ENCODE measurements around the gene CTDSPL2.

CTDSPL2 gene

GRCh38 chr15:44426975-44427755 lies at the start of gene CTDSPL2:
Gene CTDSPL2, plus strand, starts transcription at chr15:44427629. Its CDS starts 31,386 bp downstream, at chr15:44459015.
- peak; percentile 98 to 99 for DNase-seq (ENCODE audit: low spot score in 2 of 2)
- Histone ChIP-seq H3K27me3 (ENCODE audit: low read depth) (no peaks in the 10 kb centered on the region), H3K4me3 (peak within 1 kb of the TSS; percentile 86), H3K36me3 (replicated peaks) (peaks cover 7% of the 10 kb centered on the region), H3K9me3 (no peaks in the 10 kb centered on the region), H3K4me1 (peaks cover 7% of the 10 kb centered on the region)
- in situ Hi-C loops (cut with MboI; ENCODE audit: low sequenced_read_pairs) = no loop called here

- Histone ChIP-seq H3K36me3 (replicated peaks) (peaks cover 5% of the 10 kb centered on the region; the same call in 1 of the 2 replicates), H3K9me3 (no peaks in the 10 kb centered on the region), H3K27me3 (ENCODE audit: low read depth) (no peaks in the 10 kb centered on the region), H3K4me1 (no peaks in the 10 kb centered on the region), H3K4me3 (no peak overlapping the region)
- in situ Hi-C loops (cut with MboI; ENCODE audit: low sequenced_read_pairs) = no loop called here
- DNase-seq (ENCODE audit: low spot score in 2 of 2) = no peak
Observed at GRCh38 chr15:44381236-44381635, 46.2 kb upstream of the CTDSPL2 start.

- in situ Hi-C loops (cut with MboI; ENCODE audit: low sequenced_read_pairs) = no loop called here
- no peaks in the 10 kb centered on the region for H3K27me3 ChIP-seq (ENCODE audit: low read depth)
- H3K36me3 ChIP-seq (replicated peaks) = 0 out of 2 replicates have a peak, but pooled peaks cover 2% of the 10 kb centered on the region
- no peak overlapping the region for H3K4me3 ChIP-seq
- no peak for DNase-seq (ENCODE audit: low spot score in 2 of 2)
- H3K9me3 ChIP-seq = no peaks in the 10 kb centered on the region
- no peaks in the 10 kb centered on the region for H3K4me1 ChIP-seq
Observed at GRCh38 chr15:44385344-44385942, 42.0 kb upstream of the CTDSPL2 start.

GRCh38 chr15:44394062-44394461 lies 33.4 kb upstream of the CTDSPL2 start:
- no peak for DNase-seq (ENCODE audit: low spot score in 2 of 2)
- Histone ChIP-seq H3K27me3 (ENCODE audit: low read depth) (no peaks in the 10 kb centered on the region), H3K9me3 (no peaks in the 10 kb centered on the region), H3K4me3 (no peak overlapping the region), H3K36me3 (replicated peaks) (no peaks in the 10 kb centered on the region), H3K4me1 (no peaks in the 10 kb centered on the region)
- in situ Hi-C loops (cut with MboI; ENCODE audit: low sequenced_read_pairs) = no loop called here

GRCh38 chr15:44394562-44394961 lies 32.9 kb upstream of the CTDSPL2 start:
- in situ Hi-C loops (cut with MboI; ENCODE audit: low sequenced_read_pairs) = no loop called here

GRCh38 chr15:44397869-44398268 lies 29.6 kb upstream of the CTDSPL2 start:
- DNase-seq (ENCODE audit: low spot score in 2 of 2) = no peak
- in situ Hi-C loops (cut with MboI; ENCODE audit: low sequenced_read_pairs) = no loop called here
- Histone ChIP-seq H3K27me3 (ENCODE audit: low read depth) (no peaks in the 10 kb centered on the region), H3K9me3 (no peaks in the 10 kb centered on the region), H3K36me3 (replicated peaks) (no peaks in the 10 kb centered on the region), H3K4me1 (no peaks in the 10 kb centered on the region), H3K4me3 (no peak overlapping the region)

More at GRCh38 chr15:44394562-44394961, 32.9 kb upstream of the CTDSPL2 start:
- no peaks in the 10 kb centered on the region for H3K27me3 ChIP-seq (ENCODE audit: low read depth)
- no peak for DNase-seq (ENCODE audit: low spot score in 2 of 2)
- H3K36me3 ChIP-seq (replicated peaks) = no peaks in the 10 kb centered on the region
- no peak overlapping the region for H3K4me3 ChIP-seq
- no peaks in the 10 kb centered on the region for H3K9me3 ChIP-seq
- no peaks in the 10 kb centered on the region for H3K4me1 ChIP-seq

- H3K36me3 ChIP-seq (replicated peaks) = no peaks in the 10 kb centered on the region; the same call in 1 of the 2 replicates
- no peak for DNase-seq (ENCODE audit: low spot score in 2 of 2)
- no peaks in the 10 kb centered on the region for H3K27me3 ChIP-seq (ENCODE audit: low read depth)
- in situ Hi-C loops (cut with MboI; ENCODE audit: low sequenced_read_pairs) = no loop called here
- no peaks in the 10 kb centered on the region for H3K9me3 ChIP-seq
- no peak overlapping the region for H3K4me3 ChIP-seq
- peaks cover 2% of the 10 kb centered on the region; the same call in 1 of the 2 replicates for H3K4me1 ChIP-seq
Observed at GRCh38 chr15:44414001-44414400, 13.4 kb upstream of the CTDSPL2 start.

GRCh38 chr15:44427756-44428724 lies 611 bp downstream of the CTDSPL2 start:
- Histone ChIP-seq H3K4me3 (peak overlapping the region; percentile 86), H3K9me3 (no peaks in the 10 kb centered on the region), H3K4me1 (peaks cover 7% of the 10 kb centered on the region), H3K36me3 (replicated peaks) (peaks cover 7% of the 10 kb centered on the region), H3K27me3 (ENCODE audit: low read depth) (no peaks in the 10 kb centered on the region)
- in situ Hi-C loops (cut with MboI; ENCODE audit: low sequenced_read_pairs) = no loop called here
- DNase-seq (ENCODE audit: low spot score in 2 of 2) = peak; percentile 61 to 79

GRCh38 chr15:44435893-44436667 lies 8.7 kb downstream of the CTDSPL2 start:
- DNase-seq (ENCODE audit: low spot score in 2 of 2) = no peak
- Histone ChIP-seq H3K4me1 (peaks cover 25% of the 10 kb centered on the region), H3K9me3 (no peaks in the 10 kb centered on the region), H3K36me3 (replicated peaks) (peaks cover 8% of the 10 kb centered on the region), H3K27me3 (ENCODE audit: low read depth) (no peaks in the 10 kb centered on the region), H3K4me3 (no peak overlapping the region)
- in situ Hi-C loops (cut with MboI; ENCODE audit: low sequenced_read_pairs) = no loop called here

GRCh38 chr15:44438402-44438801 lies 11.0 kb downstream of the CTDSPL2 start:
- H3K36me3 ChIP-seq (replicated peaks) = peaks cover 4% of the 10 kb centered on the region; the same call in 1 of the 2 replicates
- in situ Hi-C loops (cut with MboI; ENCODE audit: low sequenced_read_pairs) = no loop called here
- H3K4me3 ChIP-seq = no peak overlapping the region
- H3K27me3 ChIP-seq (ENCODE audit: low read depth) = no peaks in the 10 kb centered on the region
- 0 out of 2 replicates have a peak, but pooled peaks cover 3% of the 10 kb centered on the region for H3K9me3 ChIP-seq
- no peak for DNase-seq (ENCODE audit: low spot score in 2 of 2)
- peaks cover 33% of the 10 kb centered on the region for H3K4me1 ChIP-seq

- H3K4me1 ChIP-seq = peaks cover 32% of the 10 kb centered on the region
- peak; percentile 39 to 47 for DNase-seq (ENCODE audit: low spot score in 2 of 2)
- in situ Hi-C loops (cut with MboI; ENCODE audit: low sequenced_read_pairs) = no loop called here
- peaks cover 4% of the 10 kb centered on the region; the same call in 1 of the 2 replicates for H3K36me3 ChIP-seq (replicated peaks)
- H3K4me3 ChIP-seq = no peak overlapping the region
- 0 out of 2 replicates have a peak, but pooled peaks cover 3% of the 10 kb centered on the region for H3K9me3 ChIP-seq
- no peaks in the 10 kb centered on the region for H3K27me3 ChIP-seq (ENCODE audit: low read depth)
Observed at GRCh38 chr15:44441095-44441501, 13.7 kb downstream of the CTDSPL2 start.

- no peak for DNase-seq (ENCODE audit: low spot score in 2 of 2)
- H3K4me1 ChIP-seq = peaks cover 19% of the 10 kb centered on the region
- in situ Hi-C loops (cut with MboI; ENCODE audit: low sequenced_read_pairs) = no loop called here
- H3K36me3 ChIP-seq (replicated peaks) = 0 out of 2 replicates have a peak, but pooled peaks cover 2% of the 10 kb centered on the region
- H3K4me3 ChIP-seq = no peak overlapping the region
- no peaks in the 10 kb centered on the region for H3K27me3 ChIP-seq (ENCODE audit: low read depth)
- H3K9me3 ChIP-seq = 0 out of 2 replicates have a peak, but pooled peaks cover 3% of the 10 kb centered on the region
Observed at GRCh38 chr15:44443515-44443914, 16.1 kb downstream of the CTDSPL2 start.
